ENCODE results near the gene OR2V1.
"Not testable (repeated sequence)": the region's sequence is repeated elsewhere in the genome, so short reads cannot be mapped to it uniquely, and the experiment has no call there.

OR2V1 gene

DNA sequence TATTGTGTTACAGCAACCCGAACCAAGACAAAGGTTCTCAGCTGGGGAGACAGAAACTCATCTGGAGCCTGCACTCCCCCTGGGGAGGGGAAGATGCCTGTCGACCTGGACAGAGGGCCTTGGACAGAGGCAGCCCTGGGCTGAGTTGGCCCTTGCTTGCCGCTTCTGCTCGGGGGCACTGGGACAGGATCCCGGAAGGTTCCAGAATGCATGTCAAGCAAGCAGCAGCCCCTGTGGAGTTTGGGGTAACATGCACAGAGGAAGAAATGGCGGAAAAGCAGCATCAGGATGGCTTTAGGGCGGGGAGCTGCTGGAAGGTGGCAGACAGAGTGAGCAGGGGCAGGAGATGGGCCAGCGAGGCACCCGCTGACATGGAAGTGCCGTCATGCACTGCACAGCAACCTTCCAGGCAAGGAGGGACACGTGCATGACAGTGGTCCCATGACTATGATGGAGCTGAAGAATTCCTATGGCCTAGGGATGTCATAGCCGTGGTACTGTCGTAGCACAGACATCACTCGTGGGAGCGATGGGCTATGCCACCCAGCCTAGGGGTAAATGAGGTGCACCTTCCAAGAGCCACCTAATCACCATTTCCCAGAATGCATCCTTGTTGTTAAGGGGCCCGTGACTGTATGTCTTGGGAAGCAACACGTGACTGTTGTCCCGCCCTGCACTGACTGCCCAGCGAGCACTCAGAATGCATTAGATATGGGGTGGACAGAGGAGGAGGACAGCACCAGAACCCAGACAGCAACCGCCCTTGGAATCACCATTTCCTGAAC is 26.2 kb downstream of the OR2V1 start:
- not testable (repeated sequence) for DNase-seq (ENCODE audit: low read depth in 1 of 2, low spot score in 1 of 2)

DNA sequence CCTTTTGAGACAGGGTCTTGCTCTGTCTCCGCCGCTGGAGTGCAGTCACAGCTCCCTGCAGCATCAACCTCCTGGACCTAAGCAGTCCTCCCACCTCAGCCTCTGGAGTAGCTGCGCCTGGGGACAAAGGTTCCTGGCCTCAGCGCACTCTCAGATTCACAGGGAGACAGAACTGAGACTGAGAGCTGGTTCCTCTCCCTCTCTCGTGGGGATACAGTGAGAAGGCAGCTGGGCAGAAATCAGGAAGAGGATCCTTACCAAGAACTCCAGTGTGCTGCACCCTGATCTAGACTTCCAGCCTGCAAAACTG is 26.8 kb downstream of the OR2V1 start:
- not testable (repeated sequence) for DNase-seq (ENCODE audit: low read depth in 1 of 2, low spot score in 1 of 2)

DNA sequence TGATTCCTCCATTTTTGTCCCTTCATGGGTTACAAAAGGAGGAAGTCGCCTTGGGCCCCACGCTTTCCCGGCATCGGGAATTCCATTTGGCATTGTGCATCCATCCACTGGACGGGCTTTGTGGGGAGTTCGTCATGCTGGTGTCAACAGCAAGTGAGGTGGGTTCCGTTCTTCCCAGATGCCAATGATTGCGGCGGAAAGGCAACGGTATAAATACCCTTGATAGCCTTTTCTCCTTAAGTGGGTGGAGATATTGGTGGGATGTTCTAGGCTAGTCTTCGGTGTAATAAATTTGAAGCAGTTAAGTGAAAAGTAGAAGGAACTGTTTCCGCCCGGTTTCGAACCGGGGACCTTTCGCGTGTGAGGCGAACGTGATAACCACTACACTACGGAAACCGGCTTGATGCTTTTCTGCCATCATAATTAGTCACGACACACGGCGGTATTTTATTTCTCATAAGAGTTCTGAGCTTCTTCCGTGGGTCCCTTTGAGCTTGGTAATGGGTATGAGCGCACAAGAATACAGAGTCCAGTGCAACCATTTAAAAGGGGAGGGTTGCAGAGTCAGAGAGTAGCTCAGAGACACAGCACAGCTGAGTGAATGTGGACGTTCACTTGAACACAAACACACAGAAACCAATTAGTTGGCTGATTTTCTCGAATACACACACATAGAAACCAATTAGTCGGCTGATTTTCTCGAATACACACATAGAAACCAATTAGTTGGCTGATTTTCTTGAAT is 28.9 kb downstream of the OR2V1 start:
- not testable (repeated sequence) for DNase-seq (ENCODE audit: low read depth in 1 of 2, low spot score in 1 of 2)

DNA sequence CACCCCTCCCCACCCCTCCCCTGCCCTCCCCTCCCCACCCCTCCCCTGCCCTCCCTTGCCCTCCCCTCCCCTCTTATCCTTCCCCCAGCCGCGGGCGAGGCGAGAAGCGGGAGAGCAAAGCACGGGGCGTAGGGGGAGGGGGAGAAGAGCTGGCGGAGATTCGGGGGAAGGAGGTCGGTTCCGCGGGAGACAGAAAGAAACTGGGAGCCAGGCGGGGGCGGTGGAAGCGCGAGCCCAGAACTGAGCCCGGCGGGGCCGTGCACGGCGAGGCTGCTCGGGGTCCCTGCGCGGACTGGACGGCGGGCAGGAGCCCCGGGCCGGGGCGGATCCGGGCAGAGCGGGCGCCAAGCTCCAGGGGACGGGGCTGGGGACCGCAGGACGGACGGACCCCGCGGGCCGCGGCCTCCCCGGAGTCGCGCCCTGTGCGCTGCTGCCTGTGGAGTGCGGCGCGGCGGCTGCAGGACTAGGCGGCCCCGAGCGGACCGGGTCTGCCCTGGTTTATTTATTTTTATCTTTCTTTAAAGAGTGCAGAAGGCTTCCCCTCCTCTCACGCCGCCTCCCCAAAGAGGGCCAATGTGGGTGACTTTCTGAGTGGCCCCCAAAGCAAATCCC is 29.8 kb downstream of the OR2V1 start:
- not testable (repeated sequence) for DNase-seq (ENCODE audit: low read depth in 1 of 2, low spot score in 1 of 2)

DNA sequence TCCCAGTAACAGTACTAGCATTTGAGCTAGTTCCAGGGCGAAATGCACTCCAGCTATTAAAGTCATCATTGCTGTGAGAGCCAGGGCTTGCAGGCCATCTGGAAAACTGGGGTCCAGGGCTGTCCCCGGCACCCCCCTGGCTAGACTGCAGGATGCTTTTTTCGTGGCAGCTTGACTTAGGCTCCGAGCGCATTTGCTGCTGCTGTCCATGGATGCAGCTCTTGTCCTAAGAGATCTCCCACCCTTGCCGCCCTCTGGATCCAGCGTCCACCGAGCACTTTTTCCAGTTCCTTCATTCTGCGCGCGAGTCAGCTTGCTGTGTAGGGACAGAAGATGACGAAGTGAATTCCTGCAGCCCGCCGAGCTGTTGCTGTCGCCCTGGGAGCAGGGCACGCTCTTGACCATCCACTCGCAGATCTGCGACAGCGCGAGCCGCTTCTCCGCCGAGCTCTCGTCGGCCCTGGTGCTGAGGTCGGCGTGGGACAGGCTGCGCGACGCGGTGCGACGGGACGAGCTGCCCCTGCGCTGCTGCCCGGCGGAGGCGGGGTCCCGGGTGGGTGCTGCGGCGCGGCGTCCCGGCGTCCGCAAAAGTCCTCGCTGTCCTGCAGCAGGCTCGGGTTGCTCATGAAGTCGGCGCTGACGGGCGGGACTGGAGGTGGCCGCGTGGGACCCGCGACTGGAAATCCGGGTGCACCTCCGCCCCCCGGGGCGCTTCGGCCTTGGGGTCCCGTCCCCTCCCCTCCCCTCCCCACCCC is 30.7 kb downstream of the OR2V1 start:
- DNase-seq (ENCODE audit: low read depth in 1 of 2, low spot score in 1 of 2), result no peak

DNA sequence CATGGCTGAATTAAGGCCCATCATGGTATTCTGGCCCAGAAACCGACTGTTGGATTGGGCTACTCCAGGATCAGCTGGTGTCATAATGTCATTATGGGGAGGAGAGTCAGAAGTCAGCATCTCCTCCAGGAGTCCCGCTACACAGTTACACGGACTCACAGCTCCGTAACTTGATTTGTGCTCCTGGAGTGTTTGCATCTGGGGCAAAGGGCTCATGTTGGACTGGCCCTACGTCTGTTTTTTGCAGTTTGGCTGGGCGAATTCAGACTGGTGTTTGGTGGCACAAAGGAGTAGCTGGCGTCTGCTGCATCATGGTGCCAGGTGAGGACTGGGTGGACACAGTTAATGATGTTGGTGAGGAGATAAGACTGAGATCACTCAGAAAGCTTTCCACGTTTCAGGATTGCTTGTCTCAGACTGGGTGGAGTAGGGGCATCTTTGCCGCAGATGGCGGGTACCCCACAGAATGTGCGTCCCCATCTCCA is 31.3 kb downstream of the OR2V1 start:
- no peak for DNase-seq (ENCODE audit: low read depth in 1 of 2, low spot score in 1 of 2)

DNA sequence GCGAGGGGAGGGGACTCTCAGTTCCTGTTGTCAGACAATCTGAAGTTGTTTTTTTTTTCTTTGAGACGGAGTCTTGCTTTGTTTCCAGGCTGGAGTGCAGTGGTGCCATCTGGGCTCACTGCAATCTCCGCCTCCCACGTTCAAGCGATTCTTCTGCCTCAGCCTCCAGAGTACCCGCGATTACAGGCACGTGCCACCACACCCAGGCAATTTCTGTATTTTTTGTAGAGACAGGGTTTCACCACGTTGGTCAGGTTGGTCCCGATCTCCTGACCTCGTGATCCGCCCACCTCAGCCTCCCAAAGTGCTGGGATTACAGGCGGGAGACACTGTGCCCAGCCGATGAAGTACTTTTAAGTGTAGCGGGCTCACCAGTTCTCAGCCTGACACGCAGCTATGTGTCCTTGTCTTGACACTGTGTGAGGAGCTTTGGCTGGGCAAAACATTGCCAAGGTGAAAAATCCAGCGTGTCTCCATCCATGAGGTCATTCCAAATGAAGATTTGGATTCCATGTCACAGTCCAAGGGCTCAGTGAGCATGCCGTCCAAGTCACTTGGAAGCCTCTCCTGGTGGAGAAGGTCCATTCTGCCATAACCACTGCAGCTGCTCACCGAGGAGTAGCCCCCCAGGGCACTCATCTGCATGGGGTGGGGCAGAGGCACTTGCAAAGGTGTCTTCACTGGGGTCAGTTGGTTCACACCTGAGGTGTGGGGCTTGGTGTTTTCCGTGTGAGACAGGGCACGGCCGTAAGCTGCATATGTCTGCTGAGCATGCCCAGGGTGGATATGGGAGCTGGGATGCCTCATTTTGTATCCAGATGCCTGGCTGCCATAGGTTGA is 32.0 kb downstream of the OR2V1 start:
- no peak for DNase-seq (ENCODE audit: low read depth in 1 of 2, low spot score in 1 of 2)

DNA sequence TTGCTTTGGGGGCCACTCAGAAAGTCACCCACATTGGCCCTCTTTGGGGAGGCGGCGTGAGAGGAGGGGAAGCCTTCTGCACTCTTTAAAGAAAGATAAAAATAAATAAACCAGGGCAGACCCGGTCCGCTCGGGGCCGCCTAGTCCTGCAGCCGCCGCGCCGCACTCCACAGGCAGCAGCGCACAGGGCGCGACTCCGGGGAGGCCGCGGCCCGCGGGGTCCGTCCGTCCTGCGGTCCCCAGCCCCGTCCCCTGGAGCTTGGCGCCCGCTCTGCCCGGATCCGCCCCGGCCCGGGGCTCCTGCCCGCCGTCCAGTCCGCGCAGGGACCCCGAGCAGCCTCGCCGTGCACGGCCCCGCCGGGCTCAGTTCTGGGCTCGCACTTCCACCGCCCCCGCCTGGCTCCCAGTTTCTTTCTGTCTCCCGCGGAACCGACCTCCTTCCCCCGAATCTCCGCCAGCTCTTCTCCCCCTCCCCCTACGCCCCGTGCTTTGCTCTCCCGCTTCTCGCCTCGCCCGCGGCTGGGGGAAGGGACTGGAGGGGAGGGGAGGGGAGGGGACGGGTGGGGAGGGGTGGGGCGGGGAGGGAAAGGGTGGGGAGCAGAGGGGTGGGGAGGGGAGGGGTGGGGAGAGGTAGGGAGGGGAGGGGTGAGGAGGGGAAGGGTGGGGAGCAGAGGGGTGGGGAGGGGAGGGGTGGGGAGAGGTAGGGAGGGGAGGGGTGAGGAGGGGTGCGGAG is 33.0 kb downstream of the OR2V1 start:
- not testable (repeated sequence) for DNase-seq (ENCODE audit: low read depth in 1 of 2, low spot score in 1 of 2)

DNA sequence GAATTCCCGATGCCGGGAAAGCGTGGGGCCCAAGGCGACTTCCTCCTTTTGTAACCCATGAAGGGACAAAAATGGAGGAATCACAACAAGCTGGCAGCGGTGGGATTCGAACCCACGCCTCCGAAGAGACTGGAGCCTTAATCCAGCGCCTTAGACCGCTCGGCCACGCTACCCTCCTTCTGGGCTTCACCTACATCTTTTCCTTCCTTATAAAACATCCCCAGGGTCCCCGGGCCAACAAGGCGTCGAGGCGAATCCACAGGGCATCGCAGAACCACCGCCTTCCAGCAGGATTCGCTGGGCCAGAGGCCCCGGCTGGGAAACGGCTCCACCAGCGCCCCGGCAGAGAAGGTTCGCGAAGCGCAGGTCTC is 33.6 kb downstream of the OR2V1 start:
- DNase-seq (ENCODE audit: low read depth in 1 of 2, low spot score in 1 of 2), result not testable (repeated sequence)

DNA sequence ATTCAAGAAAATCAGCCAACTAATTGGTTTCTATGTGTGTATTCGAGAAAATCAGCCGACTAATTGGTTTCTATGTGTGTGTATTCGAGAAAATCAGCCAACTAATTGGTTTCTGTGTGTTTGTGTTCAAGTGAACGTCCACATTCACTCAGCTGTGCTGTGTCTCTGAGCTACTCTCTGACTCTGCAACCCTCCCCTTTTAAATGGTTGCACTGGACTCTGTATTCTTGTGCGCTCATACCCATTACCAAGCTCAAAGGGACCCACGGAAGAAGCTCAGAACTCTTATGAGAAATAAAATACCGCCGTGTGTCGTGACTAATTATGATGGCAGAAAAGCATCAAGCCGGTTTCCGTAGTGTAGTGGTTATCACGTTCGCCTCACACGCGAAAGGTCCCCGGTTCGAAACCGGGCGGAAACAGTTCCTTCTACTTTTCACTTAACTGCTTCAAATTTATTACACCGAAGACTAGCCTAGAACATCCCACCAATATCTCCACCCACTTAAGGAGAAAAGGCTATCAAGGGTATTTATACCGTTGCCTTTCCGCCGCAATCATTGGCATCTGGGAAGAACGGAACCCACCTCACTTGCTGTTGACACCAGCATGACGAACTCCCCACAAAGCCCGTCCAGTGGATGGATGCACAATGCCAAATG is 34.1 kb downstream of the OR2V1 start:
- DNase-seq (ENCODE audit: low read depth in 1 of 2, low spot score in 1 of 2), result not testable (repeated sequence)

DNA sequence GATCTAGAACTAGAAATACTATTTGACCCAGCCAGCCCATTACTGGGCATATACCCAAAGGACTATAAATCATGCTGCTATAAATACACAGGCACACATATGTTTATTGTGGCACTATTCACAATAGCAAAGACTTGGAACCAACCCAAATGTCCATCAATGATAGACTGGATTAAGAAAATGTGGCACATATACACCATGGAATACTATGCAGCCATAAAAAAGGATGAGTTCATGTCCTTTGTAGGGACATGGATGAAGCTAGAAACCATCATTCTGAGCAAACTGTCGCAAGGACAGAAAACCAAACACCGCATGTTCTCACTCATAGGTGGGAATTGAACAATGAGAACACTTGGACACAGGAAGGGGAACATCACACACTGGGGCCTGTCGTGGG is 35.8 kb downstream of the OR2V1 start:
- not testable (repeated sequence) for DNase-seq (ENCODE audit: low read depth in 1 of 2, low spot score in 1 of 2)

DNA sequence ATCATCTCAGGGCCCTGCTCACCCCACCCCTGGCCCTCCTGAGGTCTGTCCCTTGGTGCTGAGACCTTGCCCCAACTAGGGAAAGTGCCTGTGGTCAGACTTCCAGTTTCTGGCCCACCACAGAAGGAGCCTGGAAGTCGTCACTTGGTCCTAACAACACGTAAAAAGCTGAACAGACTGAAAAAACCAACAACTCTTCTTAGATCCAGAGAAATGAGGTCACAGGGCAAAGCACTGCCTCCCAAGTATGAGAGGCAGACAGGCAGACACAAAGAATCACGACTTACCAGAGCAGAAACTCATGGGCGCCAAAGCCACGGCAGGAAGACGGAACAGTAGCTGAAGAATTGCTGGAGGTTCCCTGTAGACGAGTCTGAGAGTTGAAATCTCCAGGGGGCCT is 38.5 kb downstream of the OR2V1 start:
- no peak for DNase-seq (ENCODE audit: low read depth in 1 of 2, low spot score in 1 of 2)

DNA sequence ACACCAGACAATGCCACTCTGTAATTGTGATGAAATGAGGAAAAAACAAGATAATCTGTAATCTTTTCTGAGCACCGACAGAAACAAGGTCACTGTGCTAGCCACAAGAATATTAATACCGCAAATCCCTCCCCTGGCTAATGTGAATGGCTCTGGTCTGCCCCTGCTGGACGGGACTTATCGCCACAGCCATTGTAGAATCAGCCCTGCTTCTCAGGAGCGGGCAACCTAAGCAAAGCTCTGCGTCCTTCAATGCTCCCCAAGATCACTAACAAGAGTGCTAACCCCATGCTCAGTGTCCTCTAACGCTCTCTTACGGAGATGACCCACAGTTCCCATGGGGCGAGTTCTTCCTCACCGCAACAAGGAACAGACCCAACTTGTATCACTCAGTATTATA is 42.7 kb downstream of the OR2V1 start:
- DNase-seq (ENCODE audit: low read depth in 1 of 2, low spot score in 1 of 2), result no peak

DNA sequence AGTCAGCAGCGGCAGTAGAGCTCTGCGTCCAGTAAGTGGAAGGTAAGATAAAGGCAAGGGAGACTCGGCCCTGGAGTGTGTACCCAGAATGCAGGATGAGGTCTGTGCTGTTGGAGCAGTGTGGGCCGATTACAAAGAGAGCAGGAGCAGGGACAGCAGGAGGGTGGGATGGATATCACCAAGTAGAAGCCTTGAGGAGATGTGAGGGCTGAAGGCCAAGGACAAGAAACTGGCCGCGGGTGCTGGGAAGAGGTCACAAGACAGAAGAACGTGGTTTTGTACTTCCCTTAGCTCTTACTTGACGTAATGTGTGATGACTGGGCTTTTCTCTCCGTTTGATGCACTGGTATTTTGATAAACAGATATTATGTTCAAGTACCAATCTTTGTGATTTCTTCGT is 43.7 kb downstream of the OR2V1 start:
- no peak for DNase-seq (ENCODE audit: low read depth in 1 of 2, low spot score in 1 of 2)

DNA sequence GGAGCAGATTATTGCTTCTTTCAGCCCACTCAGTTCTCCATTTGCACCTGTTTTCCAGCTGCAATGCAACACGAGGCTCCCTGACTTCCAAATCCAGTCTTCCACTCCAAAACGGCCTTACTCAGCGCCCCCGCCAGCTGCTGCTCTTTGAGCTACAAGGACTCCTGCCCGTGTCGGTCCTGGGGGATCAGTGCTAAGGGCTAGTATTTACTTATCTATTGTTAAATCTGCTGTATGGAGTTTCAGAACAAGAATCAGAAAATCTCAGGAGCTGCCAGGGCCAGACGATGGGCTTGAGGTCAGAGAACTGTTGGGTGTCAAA is 44.1 kb downstream of the OR2V1 start:
- DNase-seq (ENCODE audit: low read depth in 1 of 2, low spot score in 1 of 2), result no peak

DNA sequence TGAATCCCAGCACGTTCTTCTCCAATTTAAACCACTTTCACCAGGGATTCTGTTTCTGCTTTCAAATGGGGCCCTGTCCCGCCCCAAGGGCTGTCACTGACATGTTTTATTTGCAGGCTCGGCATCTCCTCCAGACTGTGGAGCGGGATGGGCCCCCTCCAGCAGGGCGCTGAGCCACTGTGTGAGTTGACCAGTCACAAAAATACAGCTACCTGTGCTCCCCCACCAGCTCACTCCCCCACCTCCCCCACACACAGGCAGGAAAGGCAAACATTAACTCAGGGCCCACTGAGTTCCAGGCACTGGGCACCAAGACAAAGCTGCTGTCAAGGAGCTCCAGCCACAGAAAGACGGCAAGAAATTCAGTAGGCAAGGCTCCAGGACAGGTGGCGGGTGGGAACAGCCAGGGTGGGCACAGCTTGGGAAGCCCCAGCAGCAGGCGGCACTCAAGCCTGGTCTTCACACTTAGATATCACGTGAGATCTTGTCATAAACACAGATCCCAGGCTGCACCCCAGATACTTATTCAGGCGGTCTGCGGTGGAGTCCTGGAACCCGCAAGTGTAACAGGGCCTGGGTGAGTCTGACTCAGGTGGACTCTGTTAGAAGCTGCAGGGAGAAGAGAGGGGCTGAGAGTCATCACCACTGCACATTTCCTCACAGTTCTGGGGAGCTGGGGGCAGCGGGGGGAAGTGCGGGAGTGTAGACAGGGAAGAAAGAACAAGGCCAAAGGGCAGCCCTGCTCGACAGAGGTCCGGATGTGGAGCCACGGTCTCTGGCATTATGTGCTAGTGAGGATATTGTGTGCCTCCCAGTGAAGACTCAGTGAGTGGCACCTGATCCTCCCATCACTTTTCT is 44.7 kb downstream of the OR2V1 start:
- DNase-seq (ENCODE audit: low read depth in 1 of 2, low spot score in 1 of 2), result no peak

DNA sequence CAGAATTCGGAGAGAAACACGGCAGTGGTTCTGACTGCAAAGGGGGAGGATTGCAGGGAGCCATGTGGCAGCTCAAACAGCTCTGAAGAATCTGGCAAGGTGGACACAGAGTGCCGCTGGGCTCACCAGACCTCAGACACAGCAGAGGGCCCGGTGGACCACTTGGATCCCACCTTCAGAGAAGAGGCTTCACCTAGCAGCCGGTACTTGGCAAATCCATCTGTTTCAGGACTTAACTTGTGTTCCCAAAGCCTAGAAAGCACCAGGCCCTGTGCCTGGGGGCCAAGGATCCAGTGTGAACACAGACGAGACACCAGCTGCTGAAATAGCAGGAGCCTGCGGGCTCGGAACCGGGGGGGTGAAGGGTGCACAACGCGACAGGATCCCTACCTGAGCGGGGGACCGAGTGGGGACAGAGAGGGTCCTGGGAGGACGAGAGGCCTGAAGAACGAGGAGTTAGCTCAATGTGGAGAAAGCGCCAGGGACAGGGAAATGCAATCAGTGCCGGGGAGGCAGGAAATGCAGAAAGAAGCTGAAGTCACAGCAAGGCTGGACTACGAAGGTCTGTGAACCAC is 46.3 kb downstream of the OR2V1 start:
- no peak for DNase-seq (ENCODE audit: low read depth in 1 of 2, low spot score in 1 of 2)

DNA sequence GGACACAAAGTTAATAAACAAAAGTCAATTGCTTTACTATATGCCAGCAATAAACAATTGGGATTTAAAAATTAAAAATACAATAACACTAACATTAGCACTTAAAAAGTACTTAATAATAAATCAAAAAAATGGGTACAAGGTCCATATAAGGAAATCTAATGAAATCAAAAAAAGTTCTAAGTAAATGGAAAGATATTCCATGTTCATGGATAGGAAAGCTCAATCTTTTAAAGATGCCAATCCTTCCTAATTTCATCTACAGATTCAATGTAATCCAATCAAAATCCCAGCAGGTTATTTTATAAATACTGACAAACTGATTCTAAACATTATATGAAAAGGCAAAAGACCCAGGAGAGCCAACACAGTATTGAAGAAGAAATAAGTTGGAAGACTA is 49.0 kb downstream of the OR2V1 start:
- DNase-seq (ENCODE audit: low read depth in 1 of 2, low spot score in 1 of 2), result no peak

Measured in activated T-helper 1 cell treated with anti-CD3 and anti-CD28 coated beads, Interleukin-2, amount 50 U/mL, for 16 hours (primary cell).